Loucy (cell line): ENCODE results near the gene SLC27A5.

Source experiments
- CTCF ChIP-seq: fragments of 200-600 bp; sonication (generic); conservative IDR thresholded peaks from 2 replicates; pipeline ENCODE4 v1.5.1; 2014; ENCODE audit warnings: mild to moderate bottlenecking, antibody characterized with exemption, low read length
- EZH2phosphoT487 ChIP-seq: fragments of 200-600 bp; IDR thresholded peaks from 2 replicates; pipeline ENCODE4 v1.6.1; 2018; ENCODE audit warnings: antibody characterized with exemption, mild to moderate bottlenecking, moderate library complexity, borderline replicate concordance

- no peak for TF ChIP-seq CTCF
- TF ChIP-seq EZH2phosphoT487, result no peak
Observed at GRCh38 chr19:58544591-58545285, 32.9 kb upstream of the SLC27A5 start.
